Heart left ventricle (tissue), 16 donors: ENCODE results near the gene PER1. TPM values are rescaled to one million over a fixed set of nuclear protein-coding genes. Genes with fewer than 3 reads are reported as not detected.

Experiments
- ATAC-seq, 4 donors: fragments of 200-7000 bp; cut with Tn5 transposase; one replicate each; pipeline ENCODE4 v1.9.1; 2020 to 2022; ENCODE audit warnings: moderate library complexity in 4 of 4, mild to moderate bottlenecking in 3 of 4, moderate number of reproducible peaks in 1 of 4
- DNase-seq, 5 donors: peaks; one replicate each; pipeline ENCODE4 v3.0.0-alpha.2; 2020
- H3K27ac ChIP-seq, 12 donors: fragments of 200-600 bp; sonication (generic) in 4 of 12; one replicate each; pipeline versions ENCODE4 v1.5.0 to v1.8.0; 2016 to 2022; ENCODE audit warnings: mild to moderate bottlenecking in 2 of 12
- H3K27me3 ChIP-seq, 9 donors: fragments of 200-600 bp; sonication (generic) in 2 of 9; one replicate each; pipeline versions ENCODE4 v1.5.1 to v1.8.0; 2016 to 2022; ENCODE audit warnings: mild to moderate bottlenecking in 3 of 9
- H3K36me3 ChIP-seq, 9 donors: fragments of 200-600 bp; sonication (generic) in 2 of 9; one replicate each; pipeline versions ENCODE4 v1.5.0 to v1.8.0; 2018 to 2022; ENCODE audit warnings: mild to moderate bottlenecking in 2 of 9
- H3K4me1 ChIP-seq, 12 donors: fragments of 200-600 bp; sonication (generic) in 4 of 12; one replicate each; pipeline versions ENCODE4 v1.5.0 to v1.8.0; 2016 to 2022; ENCODE audit warnings: mild to moderate bottlenecking in 3 of 12
- H3K4me3 ChIP-seq, 12 donors: fragments of 200-600 bp; sonication (generic) in 4 of 12; one replicate each; pipeline versions ENCODE4 v1.5.0 to v1.8.0; 2017 to 2022; ENCODE audit warnings: mild to moderate bottlenecking in 9 of 12, moderate library complexity in 4 of 12
- H3K9me3 ChIP-seq, 12 donors: fragments of 200-600 bp; sonication (generic) in 4 of 12; one replicate each; pipeline versions ENCODE4 v1.5.0 to v1.8.0; 2016 to 2022; ENCODE audit warnings: mild to moderate bottlenecking in 1 of 12
- POLR2A ChIP-seq, 2 donors: fragments of 450-650 bp; IDR thresholded peaks; one replicate each; pipeline ENCODE4 v1.6.1; 2017; ENCODE audit warnings: antibody characterized with exemption in 2 of 2, mild to moderate bottlenecking in 2 of 2, moderate library complexity in 2 of 2
- WGBS, 4 donors: extraction: QIAGEN DNeasy Blood & Tissue Kit in 2 of 4; methylation state at CpG; one replicate each; pipeline versions ENCODE4 v1.1.5 to v1.1.7; 2013 to 2018; 5-methylcytosine and 5-hydroxymethylcytosine counted together
- intact Hi-C, 10 donors: fragments of 100-400 bp; cut with DNase I; formaldehyde crosslinking; loops; one replicate each; pipeline versions ENCODE4 v1.11.1 to v1.14.2; 2022
- polyA plus RNA-seq, 2 donors: library from polyadenylated mRNA; stranded (reverse); fragments of 200-250 nt; gene quantifications; one replicate each; pipeline ENCODE4 v1.2.3, GENCODE V29; 2013
- total RNA-seq, 9 donors: library from RNA; depleted of rRNA in 2 of 9; stranded (reverse); fragments of >200 nt in 2 of 9; fragmentation: NEBNext Ultra II Directional in 3 of 9; extraction: Animal tissue kit (Norgen Biotek cat#: 25700) in 3 of 9; gene quantifications; one replicate each; pipeline versions ENCODE4 v1.1.0 to v1.2.4, GENCODE V29; 2016 to 2023
- TF ChIP-seq, protein P1 (sequence below), 12 donors: fragments of 200-600 bp; sonication (generic) in 4 of 12; IDR thresholded peaks; one replicate each; pipeline versions ENCODE4 v1.5.0 to v1.8.0; 2018 to 2022; ENCODE audit warnings: antibody characterized with exemption in 12 of 12, mild to moderate bottlenecking in 5 of 12
- donor health status: ischemic (EF 13 %, LVEDD 7.1; RV severe dilation, severe dysfunction).
- donor health status: healthy with polysubstance abuse.
- donor health status: DM: no; HTN: yes; CAD: no.
- donor health status: DM: no; HTN: no; CAD: no.
- donor health status: ischemic (EF 25% LVEDD 6.9; RV normal size, moderate dysfunction).
- donor health status: ischemic (EF 25% LVEDD 5.7; RV mildly dilated, moderate dysfunction).
- donor health status: healthy.
- donor health status: DM: yes; HTN: yes; CAD: no.
- donor health status: ischemic (EF 35%, LVEDD 5.7; RV mildly dilated, moderate dysfunction).
- donor health status: nonischemic (EF 11% LVEDD 7.7; RV severe dilation, severe dysfunction).
- donor health status: DM: yes; HTN: yes; CAD: no.
- donor health status: PGD.
- donor health status: ischemic (EF 29% LVEDD 5.4; RV normal size, mild dysfunction).
- donor health status: nonischemic (EF 23%, LVEDD 6.1; RV moderate dilation, normal function).

Gene PER1
- total and polyA plus RNA-seq, 11 donors = 40.2 to 164 (median 92.1) TPM

- Histone ChIP-seq H3K4me3 (peak overlapping the region; percentile 61 to 96 (median 82)), H3K4me1 (peaks cover 3 to 35% (median 21%) of the 10 kb centered on the region in 12 donors), H3K27ac (peak overlapping the region; percentile 49 to 99 (median 96)), H3K9me3 (no peaks in the 10 kb centered on the region), H3K36me3 (no peaks in the 10 kb centered on the region), H3K27me3 (no peaks in the 10 kb centered on the region)
- peak in 1 of 2 donors; percentile 31 for TF ChIP-seq POLR2A (IDR thresholded peaks at IDR 0.05)
- TF ChIP-seq, protein P1, sequence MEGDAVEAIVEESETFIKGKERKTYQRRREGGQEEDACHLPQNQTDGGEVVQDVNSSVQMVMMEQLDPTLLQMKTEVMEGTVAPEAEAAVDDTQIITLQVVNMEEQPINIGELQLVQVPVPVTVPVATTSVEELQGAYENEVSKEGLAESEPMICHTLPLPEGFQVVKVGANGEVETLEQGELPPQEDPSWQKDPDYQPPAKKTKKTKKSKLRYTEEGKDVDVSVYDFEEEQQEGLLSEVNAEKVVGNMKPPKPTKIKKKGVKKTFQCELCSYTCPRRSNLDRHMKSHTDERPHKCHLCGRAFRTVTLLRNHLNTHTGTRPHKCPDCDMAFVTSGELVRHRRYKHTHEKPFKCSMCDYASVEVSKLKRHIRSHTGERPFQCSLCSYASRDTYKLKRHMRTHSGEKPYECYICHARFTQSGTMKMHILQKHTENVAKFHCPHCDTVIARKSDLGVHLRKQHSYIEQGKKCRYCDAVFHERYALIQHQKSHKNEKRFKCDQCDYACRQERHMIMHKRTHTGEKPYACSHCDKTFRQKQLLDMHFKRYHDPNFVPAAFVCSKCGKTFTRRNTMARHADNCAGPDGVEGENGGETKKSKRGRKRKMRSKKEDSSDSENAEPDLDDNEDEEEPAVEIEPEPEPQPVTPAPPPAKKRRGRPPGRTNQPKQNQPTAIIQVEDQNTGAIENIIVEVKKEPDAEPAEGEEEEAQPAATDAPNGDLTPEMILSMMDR (IDR thresholded peaks at IDR 0.05) = no peak
- DNase-seq (peak; percentile 77 to 93 (median 91)), ATAC-seq (peak; percentile 30 to 60 (median 42))
- intact Hi-C loops = loop anchor here (1.0 to 10.0 kb wide), 14 partner anchors 29 to 111 kb away; partner anchors contain the start of genes CTC1 (in 3 of the 10), PFAS (in 3 of the 10), ALOXE3 (in 1 of the 10) and HES7 (in 1 of the 10)
- WGBS, 4 donors = 0 to 1% (median 0%) methylated on average over 30 to 44 of the region's 44 CpGs
Observed at GRCh38 chr17:8185582-8186445, 33.6 kb upstream of the PER1 start.

- Histone ChIP-seq H3K36me3 (no peaks in the 10 kb centered on the region), H3K4me1 (peaks cover 0 to 44% (median 21%) of the 10 kb centered on the region in 12 donors), H3K27ac (peak overlapping the region in 11 of 12 donors; percentile 47 to 88 (median 80)), H3K9me3 (no peaks in the 10 kb centered on the region), H3K4me3 (peak overlapping the region in 10 of 12 donors; percentile 58 to 81 (median 60)), H3K27me3 (no peaks in the 10 kb centered on the region)
- 70 to 73% (median 71%) methylated on average over 19 of the region's 19 CpGs for WGBS, 4 donors
- TF ChIP-seq POLR2A (IDR thresholded peaks at IDR 0.05) = no peak
- TF ChIP-seq, protein P1 (IDR thresholded peaks at IDR 0.05) = no peak
- peak in 1 of 5 donors; percentile 33 for DNase-seq
- intact Hi-C loops = no loop called here
- no peak for ATAC-seq
Observed at GRCh38 chr17:8176998-8177731, 25.0 kb upstream of the PER1 start.

GRCh38 chr17:8176197-8176940, 24.2 kb upstream of the PER1 start, which contains the start of gene TMEM107:
Gene TMEM107, minus strand, starts transcription at chr17:8176380. Its CDS starts 94 bp downstream, at chr17:8176286.
- H3K4me1 ChIP-seq = peaks cover 0 to 44% (median 21%) of the 10 kb centered on the region in 12 donors
- no peaks in the 10 kb centered on the region for H3K9me3 ChIP-seq
- no peaks in the 10 kb centered on the region for H3K36me3 ChIP-seq
- ATAC-seq (peak; percentile 63 to 83 (median 82)), DNase-seq (peak; percentile 90 to 95 (median 91))
- 2 to 3% (median 3%) methylated on average over 26 to 56 of the region's 56 CpGs for WGBS, 4 donors
- H3K27me3 ChIP-seq = no peaks in the 10 kb centered on the region
- peak in 1 of 2 donors; percentile 63 for TF ChIP-seq POLR2A (IDR thresholded peaks at IDR 0.05)
- TF ChIP-seq, protein P1 (IDR thresholded peaks at IDR 0.05) = peak in 3 of 12 donors; percentile 9 to 30 (median 13)
- intact Hi-C loops = no loop called here
- H3K4me3 ChIP-seq = peak within 1 kb of the TSS; percentile 24 to 81 (median 60)
- H3K27ac ChIP-seq = peak within 1 kb of the TSS; percentile 33 to 88 (median 78)
